Esophagus muscularis mucosa (tissue), 3 donors: ENCODE results near the gene SPATA24.
"Not testable (repeated sequence)": the region's sequence is repeated elsewhere in the genome, so short reads cannot be mapped to it uniquely, and the experiment has no call there.

Experiments used
- POLR2AphosphoS5 ChIP-seq, 2 donors: sonication (generic); formaldehyde crosslinking; IDR thresholded peaks; one replicate each; pipeline ENCODE4 v1.6.1; 2017; ENCODE audit warnings: antibody characterized with exemption in 2 of 2
- TF ChIP-seq, protein P1 (sequence below), 3 experiments: fragments of 200-600 bp in 2 of 3; fragments of 450-650 bp in 1 of 3; sonication (generic) in 2 of 3; IDR thresholded peaks; one replicate each; pipeline ENCODE4 v1.5.1; 2017 to 2019; ENCODE audit warnings: antibody characterized with exemption in 3 of 3, mild to moderate bottlenecking in 2 of 3, moderate library complexity in 1 of 3

DNA sequence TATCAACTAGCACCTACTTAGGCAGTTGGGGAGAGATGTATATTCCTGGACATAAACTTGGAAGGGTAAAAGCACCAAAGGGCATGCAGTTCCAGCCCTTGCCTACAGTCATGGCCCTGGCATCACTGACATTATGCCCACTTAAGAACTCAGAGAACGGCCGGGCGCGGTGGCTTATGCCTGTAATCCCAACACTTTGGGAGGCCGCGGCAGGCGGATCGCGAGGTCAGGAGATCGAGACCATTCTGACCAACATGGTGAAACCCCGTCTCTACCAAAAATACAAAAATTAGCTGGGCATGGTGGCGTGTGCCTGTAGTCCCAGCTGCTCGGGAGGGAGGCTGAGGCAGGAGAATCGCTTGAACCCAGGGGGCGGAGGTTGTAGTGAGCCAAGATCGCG, 36.5 kb upstream of the SPATA24 start:
- TF ChIP-seq, protein P1, sequence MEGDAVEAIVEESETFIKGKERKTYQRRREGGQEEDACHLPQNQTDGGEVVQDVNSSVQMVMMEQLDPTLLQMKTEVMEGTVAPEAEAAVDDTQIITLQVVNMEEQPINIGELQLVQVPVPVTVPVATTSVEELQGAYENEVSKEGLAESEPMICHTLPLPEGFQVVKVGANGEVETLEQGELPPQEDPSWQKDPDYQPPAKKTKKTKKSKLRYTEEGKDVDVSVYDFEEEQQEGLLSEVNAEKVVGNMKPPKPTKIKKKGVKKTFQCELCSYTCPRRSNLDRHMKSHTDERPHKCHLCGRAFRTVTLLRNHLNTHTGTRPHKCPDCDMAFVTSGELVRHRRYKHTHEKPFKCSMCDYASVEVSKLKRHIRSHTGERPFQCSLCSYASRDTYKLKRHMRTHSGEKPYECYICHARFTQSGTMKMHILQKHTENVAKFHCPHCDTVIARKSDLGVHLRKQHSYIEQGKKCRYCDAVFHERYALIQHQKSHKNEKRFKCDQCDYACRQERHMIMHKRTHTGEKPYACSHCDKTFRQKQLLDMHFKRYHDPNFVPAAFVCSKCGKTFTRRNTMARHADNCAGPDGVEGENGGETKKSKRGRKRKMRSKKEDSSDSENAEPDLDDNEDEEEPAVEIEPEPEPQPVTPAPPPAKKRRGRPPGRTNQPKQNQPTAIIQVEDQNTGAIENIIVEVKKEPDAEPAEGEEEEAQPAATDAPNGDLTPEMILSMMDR (IDR thresholded peaks at IDR 0.05): not testable (repeated sequence)
- TF ChIP-seq POLR2AphosphoS5 (IDR thresholded peaks at IDR 0.05): not testable (repeated sequence)
